ENCODE data around the gene RNF126.

The RNF126 gene

DNA sequence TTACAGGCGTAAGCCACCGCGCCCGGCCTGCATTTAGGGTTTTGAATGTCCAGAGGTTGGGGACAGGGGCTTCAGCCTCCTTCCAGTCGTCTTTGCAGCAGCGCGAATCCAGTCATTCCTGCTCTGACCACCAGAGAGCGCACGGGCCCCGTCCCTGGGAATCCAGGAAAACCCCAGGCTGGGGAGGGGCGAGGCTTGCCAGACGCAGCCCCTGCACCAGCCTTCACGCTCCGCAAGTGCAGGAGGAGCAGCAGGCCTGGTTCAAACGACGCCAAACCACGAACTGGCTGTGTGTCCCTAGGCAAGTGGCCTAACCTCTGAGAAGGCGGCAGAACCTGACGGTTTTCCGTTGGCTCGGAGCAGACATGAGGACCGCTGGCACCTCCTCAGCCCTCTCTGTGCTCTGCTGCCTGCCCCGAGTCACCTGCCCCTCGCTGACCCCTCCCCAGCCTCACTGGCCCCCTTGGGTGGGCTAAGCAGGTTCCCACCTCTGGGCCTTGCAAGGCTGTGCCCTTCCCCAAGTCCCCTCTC lies 2.0 kb upstream of the RNF126 start:
- Histone ChIP-seq H3K27ac (ENCODE audit: low read depth, low read length, poor library complexity, severe bottlenecking) (no peak overlapping the region), H3K36me3 (ENCODE audit: insufficient read depth, low read length) (no peaks in the 10 kb centered on the region; the same call in 1 of the 2 replicates), H3K79me2 (ENCODE audit: insufficient read depth, low read length) (peaks cover 28% of the 10 kb centered on the region), H3K4me3 (ENCODE audit: low read depth, low read length, poor library complexity, severe bottlenecking) (no peak overlapping the region), H3K27me3 (ENCODE audit: insufficient read depth, low read length) (no peaks in the 10 kb centered on the region; the same call in 1 of the 2 replicates), H4K20me1 (ENCODE audit: insufficient read depth, low read length) (no peaks in the 10 kb centered on the region), H3K4me2 (ENCODE audit: low read length) (no peak overlapping the region; the same call in 1 of the 2 replicates), H3K9me2 (ENCODE audit: low read depth, low read length) (no peaks in the 10 kb centered on the region), H3F3A (ENCODE audit: insufficient read depth, low read length) (no peaks in the 10 kb centered on the region), H3K9ac (ENCODE audit: low read length) (no peak overlapping the region), H3K9me3 (ENCODE audit: low read length) (no peaks in the 10 kb centered on the region), H2AFZ (ENCODE audit: low read length) (no peak overlapping the region), H3K4me1 (ENCODE audit: insufficient read depth, low read length, severe bottlenecking) (peaks cover 36% of the 10 kb centered on the region)
- TF ChIP-seq, protein P1, sequence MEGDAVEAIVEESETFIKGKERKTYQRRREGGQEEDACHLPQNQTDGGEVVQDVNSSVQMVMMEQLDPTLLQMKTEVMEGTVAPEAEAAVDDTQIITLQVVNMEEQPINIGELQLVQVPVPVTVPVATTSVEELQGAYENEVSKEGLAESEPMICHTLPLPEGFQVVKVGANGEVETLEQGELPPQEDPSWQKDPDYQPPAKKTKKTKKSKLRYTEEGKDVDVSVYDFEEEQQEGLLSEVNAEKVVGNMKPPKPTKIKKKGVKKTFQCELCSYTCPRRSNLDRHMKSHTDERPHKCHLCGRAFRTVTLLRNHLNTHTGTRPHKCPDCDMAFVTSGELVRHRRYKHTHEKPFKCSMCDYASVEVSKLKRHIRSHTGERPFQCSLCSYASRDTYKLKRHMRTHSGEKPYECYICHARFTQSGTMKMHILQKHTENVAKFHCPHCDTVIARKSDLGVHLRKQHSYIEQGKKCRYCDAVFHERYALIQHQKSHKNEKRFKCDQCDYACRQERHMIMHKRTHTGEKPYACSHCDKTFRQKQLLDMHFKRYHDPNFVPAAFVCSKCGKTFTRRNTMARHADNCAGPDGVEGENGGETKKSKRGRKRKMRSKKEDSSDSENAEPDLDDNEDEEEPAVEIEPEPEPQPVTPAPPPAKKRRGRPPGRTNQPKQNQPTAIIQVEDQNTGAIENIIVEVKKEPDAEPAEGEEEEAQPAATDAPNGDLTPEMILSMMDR (IDR thresholded peaks at IDR 0.05; ENCODE audit: low read length) = peak; percentile 81
- no peak for TF ChIP-seq EZH2 (IDR thresholded peaks at IDR 0.05; ENCODE audit: borderline replicate concordance, low read length)

DNA sequence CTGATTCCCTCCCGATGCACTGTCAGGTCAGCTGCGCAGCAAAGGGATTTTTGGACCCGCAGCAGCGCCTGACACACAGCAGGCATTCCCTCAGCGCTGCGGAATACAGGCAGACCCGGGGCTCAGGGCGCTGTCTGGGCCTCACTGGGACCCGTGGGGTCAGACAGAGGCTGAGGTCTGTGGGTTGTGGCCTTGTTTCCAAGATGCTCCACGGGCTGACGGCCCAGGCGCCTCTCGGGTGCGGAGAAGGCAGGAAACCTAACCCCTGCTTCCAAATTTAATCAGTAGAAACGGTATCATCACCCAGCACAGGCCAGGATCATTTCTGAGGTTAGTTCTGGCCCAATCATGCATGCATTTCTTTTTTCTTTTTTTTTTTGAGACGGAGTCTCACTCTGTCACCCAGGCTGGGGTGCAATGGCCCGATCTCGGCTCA lies 686 bp upstream of the RNF126 start:
- Histone ChIP-seq H3K9me3 (ENCODE audit: low read length) (no peaks in the 10 kb centered on the region), H3K9me2 (ENCODE audit: low read depth, low read length) (no peaks in the 10 kb centered on the region), H3K9ac (ENCODE audit: low read length) (peak overlapping the region; percentile 88), H4K20me1 (ENCODE audit: insufficient read depth, low read length) (no peaks in the 10 kb centered on the region), H3K36me3 (ENCODE audit: insufficient read depth, low read length) (no peaks in the 10 kb centered on the region; the same call in 1 of the 2 replicates), H3K4me1 (ENCODE audit: insufficient read depth, low read length, severe bottlenecking) (peaks cover 49% of the 10 kb centered on the region), H3K4me3 (ENCODE audit: low read depth, low read length, poor library complexity, severe bottlenecking) (peak overlapping the region; percentile 71), H3K79me2 (ENCODE audit: insufficient read depth, low read length) (peaks cover 41% of the 10 kb centered on the region), H2AFZ (ENCODE audit: low read length) (peak overlapping the region; percentile 14; the same call in 1 of the 2 replicates), H3F3A (ENCODE audit: insufficient read depth, low read length) (no peaks in the 10 kb centered on the region), H3K27me3 (ENCODE audit: insufficient read depth, low read length) (no peaks in the 10 kb centered on the region; the same call in 1 of the 2 replicates), H3K27ac (ENCODE audit: low read depth, low read length, poor library complexity, severe bottlenecking) (peak overlapping the region; percentile 52), H3K4me2 (ENCODE audit: low read length) (peak overlapping the region; percentile 93)
- TF ChIP-seq EZH2 (IDR thresholded peaks at IDR 0.05; ENCODE audit: borderline replicate concordance, low read length) = no peak
- TF ChIP-seq, protein P1 (IDR thresholded peaks at IDR 0.05; ENCODE audit: low read length) = no peak

DNA sequence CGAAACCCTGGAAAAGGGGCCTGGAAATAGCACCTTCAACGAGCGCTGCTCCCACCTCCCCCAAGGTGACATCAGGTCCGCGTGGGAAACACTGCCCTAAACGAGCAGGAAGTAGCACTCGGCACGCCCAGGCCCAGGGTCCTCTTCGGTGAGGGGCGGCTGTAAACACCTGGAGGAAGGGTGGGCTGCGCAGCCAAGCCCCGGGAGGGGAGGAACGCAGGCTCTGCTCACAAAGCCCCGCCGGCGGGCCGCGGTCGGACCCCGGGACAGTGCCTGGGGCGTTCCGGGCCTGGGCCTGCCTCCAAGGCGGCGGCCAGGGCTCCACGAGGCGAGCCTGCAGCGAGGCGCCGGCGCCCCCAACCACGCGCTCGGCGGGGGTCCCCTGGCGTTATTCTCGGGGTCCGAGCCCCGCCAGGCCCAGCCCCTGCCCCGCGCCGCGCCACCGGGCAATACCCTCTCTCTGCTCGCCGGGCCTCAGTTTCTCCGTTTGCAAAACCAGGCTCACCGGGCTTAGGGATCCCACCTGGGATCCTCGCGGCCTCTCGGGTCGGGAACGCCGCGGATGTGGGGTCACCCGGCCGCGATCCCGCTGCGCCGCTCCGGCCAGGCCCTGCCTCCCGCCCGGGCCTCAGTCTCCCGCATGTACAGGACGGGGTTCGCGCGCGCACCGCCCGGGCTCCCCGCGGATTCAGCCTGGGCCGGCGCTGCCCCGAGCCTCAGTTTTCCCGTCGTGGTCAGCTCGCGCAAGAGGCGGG lies 630 bp downstream of the RNF126 start:
- Histone ChIP-seq H3K4me1 (ENCODE audit: insufficient read depth, low read length, severe bottlenecking) (peaks cover 59% of the 10 kb centered on the region), H3K9me2 (ENCODE audit: low read depth, low read length) (no peaks in the 10 kb centered on the region), H3K79me2 (ENCODE audit: insufficient read depth, low read length) (peaks cover 54% of the 10 kb centered on the region), H3K9ac (ENCODE audit: low read length) (peak overlapping the region; percentile 95), H3F3A (ENCODE audit: insufficient read depth, low read length) (no peaks in the 10 kb centered on the region), H3K27ac (ENCODE audit: low read depth, low read length, poor library complexity, severe bottlenecking) (peak overlapping the region; percentile 83), H4K20me1 (ENCODE audit: insufficient read depth, low read length) (no peaks in the 10 kb centered on the region), H3K36me3 (ENCODE audit: insufficient read depth, low read length) (peaks cover 9% of the 10 kb centered on the region; the same call in 1 of the 2 replicates), H3K27me3 (ENCODE audit: insufficient read depth, low read length) (no peaks in the 10 kb centered on the region; the same call in 1 of the 2 replicates), H3K9me3 (ENCODE audit: low read length) (no peaks in the 10 kb centered on the region), H3K4me3 (ENCODE audit: low read depth, low read length, poor library complexity, severe bottlenecking) (peak overlapping the region; percentile 98), H2AFZ (ENCODE audit: low read length) (no peak overlapping the region), H3K4me2 (ENCODE audit: low read length) (peak overlapping the region; percentile 90)
- TF ChIP-seq, protein P1 (IDR thresholded peaks at IDR 0.05; ENCODE audit: low read length) = no peak
- no peak for TF ChIP-seq EZH2 (IDR thresholded peaks at IDR 0.05; ENCODE audit: borderline replicate concordance, low read length)
